Stimulated activated CD4-positive, alpha-beta T cell treated with anti-CD3 and anti-CD28 coated beads, Interleukin-2, amount 100 ng/mL, for 24 hours (primary cell): ENCODE measurements around the gene PSMD5.

Source experiments
- DNase-seq, 2 donors: peaks; one replicate each; pipeline ENCODE4 v3.0.0-alpha.2; 2020

PSMD5 gene

DNA sequence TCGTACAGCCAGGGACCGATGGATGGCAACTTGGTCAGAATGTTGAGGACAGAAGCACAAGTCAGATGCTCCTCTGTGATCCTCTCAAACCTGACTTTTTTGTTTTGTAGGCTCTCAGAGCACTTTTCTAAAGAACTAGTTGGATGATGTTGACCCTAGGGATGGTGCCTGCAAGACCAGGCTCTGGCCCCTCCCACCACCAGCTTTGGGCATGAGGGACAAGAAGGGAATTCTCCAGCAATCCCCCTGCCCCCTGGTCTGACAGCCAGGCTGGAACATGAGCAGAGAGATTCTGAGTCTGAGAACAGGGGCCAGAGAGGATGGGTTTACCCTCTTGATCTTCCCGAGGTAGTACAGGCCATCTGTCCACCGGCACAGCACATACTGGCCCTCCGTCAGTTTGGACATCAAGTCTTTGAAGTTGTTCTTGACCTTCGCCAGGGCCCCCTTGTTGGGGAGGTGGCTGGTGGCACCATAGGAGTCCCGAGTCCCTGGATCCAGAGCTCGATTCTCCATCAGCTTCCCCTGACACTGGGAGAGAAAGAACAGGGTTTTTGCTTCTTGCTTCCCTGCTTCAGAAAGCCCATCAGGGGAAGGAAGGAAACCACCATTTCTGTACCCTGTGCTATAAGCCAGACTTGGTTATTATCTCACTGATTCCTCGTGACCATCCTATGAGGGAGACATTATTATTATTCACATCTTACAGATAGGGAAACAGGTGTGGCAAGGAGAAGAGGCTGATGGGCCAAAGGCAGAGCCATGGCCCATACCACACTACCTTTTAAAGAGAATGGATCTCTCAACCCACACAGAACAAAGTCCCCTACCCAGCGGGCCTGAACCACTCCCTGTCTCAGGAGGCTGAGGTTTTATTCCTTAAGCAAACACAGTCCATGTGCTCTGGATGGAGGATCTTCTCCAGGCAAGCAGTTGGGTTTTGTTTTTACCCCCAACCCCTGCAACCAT is 31.8 kb upstream of the PSMD5 start:
- DNase-seq = no peak

DNA sequence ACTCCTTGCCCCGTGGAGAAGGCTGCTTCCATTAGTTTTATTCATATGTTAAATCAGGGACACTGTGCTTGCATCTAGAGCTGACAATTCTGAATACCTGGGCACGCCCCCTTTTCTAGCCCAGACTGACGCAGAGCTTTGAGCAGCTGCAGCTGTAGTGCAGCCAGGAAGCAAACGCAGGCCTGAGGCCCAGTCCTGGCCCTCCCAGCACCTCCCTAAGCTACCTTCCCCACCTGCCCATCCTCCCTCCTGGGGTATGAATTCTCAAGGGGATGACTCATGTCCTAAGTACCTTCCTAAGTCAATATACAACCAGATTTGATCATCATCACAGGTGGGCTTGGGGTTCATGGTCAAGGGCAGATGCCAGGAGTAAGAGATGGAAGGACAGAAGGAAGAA is 30.8 kb upstream of the PSMD5 start:
- DNase-seq = no peak

DNA sequence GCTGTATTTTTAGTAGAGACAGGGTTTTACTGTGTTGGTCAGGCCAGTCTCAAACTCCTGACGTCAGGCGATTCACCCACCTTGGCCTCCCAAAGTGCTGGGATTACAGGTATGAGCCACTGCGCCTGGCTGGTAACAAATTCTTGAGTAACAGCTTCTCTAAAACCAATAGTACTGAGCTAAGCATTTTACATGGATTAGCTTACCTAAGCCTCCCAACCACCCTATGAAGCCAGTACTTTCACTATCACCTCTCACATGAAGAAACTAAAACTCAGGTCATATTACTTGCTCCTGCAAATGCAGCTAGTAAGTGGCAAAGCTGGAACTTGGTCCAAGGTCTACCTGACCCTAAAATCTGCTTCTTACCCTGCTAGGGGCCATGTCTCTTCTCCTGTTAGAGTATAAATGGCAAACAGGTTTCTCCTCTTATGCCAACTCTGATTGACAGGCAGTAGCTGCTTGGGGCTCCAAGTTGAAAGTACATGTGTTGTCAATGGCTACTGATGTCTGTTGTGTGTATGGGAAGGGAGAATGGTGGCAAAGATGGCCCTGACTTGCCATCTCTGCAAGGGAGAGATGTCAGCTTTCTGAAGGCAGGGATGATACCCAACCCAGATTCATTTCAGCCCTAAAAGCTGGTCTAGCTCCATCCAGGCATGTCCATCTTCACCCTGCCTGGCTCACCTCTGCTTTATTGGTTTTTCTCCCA is 30.2 kb upstream of the PSMD5 start:
- no peak for DNase-seq

DNA sequence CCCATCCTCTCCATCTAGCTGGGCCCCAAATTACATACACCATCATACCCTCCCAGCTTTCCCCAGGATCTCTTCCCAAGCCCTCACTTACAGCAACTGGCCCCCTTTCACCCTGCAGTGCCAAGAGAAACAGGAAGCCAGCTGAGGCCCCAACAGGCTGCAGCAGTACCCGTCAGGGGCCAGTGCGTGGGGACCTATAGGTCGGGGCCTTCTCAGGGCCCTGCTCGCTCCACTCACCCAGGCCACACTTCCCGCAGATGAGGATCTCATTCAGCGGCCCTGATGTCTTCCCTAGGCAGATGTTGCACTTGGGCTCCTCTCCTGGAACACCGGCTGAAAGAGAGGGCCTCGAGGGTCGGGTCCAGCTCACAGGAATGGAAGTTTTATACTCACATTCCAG is 27.5 kb upstream of the PSMD5 start:
- no peak for DNase-seq

DNA sequence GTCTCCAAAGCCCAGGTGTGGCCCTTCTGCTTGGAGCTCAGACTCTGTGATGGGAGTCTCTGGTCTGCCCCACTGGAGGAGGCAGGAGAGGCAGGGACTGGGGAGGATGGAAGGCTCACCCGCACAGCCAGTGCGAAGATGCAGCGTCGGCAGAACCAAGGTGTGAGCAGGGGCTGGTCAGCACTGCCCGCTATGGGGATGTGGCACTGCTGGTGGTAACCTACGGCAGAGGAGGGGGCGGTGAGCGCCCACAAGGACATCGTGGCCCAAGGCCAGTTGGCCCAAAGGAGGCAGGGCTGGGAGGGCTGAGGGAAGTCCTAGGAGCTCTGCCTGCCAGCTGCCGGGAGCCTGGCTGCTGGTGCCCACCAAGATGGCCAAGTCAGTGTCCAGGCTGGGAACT is 27.0 kb upstream of the PSMD5 start:
- no peak for DNase-seq

DNA sequence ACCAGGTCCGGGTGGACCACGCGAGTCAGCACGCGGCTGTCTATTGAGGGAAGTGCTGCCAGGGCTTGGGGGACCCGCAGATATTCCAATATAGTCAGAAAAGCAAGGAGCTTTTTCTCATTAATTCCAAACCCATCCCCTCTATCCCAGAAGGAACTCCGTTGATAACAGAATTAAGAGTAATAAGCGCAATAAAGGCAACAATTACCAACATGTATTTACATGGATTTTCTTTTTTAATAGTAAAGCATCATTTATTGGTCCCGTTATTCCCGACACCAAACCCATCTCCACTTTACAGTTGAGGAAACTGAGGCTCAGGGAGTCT is 26.6 kb upstream of the PSMD5 start:
- DNase-seq = no peak

DNA sequence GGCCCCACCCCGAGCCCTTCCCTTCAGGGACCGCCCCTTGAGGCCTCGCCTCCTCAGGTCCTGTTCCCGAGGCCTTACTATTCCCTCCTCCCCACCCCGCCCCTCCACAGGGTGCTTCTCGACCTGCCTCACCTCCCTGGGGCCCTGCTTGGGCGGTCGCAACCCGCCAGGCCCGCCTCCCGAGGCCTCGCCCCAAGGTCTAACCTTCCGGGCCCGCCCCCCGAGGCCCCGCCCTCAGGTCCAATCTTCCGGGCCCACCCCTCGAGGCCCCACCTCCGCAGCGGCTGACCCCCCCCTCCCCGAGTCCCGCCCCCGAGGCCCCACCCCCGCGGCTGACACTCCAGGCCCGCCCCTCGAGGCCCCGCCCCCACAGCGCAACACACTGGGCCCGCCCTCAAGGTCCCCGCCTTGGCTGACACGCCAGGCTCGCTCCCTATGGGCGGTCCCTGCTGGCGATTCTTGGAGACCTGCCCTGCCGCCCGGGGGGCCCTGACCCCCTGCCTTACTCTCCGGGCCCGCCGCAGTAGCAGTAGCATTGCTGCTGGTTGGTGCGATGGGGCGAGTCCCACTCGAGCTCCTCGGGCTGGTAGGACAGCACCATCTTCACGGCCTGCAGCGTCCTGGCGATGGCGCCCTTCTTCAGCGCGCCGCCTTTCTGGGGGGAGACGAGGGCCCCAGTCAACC is 26.1 kb upstream of the PSMD5 start:
- peak; percentile 98 for DNase-seq

DNA sequence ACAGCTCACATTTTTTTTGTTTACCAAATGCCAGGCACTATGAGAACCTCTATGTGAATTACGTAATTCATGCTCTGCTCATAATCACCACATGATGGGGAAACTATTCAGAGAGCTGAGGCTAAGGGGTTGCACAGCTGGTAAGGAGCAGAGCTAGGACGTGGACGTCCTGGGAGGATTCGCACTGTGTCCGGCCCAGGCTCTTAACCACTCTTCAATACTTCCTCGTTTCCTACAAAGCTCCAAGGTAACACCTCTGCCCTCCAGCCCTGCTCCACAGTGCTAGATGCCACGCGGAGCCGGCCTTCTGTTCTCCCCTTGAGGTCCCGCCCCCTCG is 25.6 kb upstream of the PSMD5 start:
- DNase-seq = no peak

DNA sequence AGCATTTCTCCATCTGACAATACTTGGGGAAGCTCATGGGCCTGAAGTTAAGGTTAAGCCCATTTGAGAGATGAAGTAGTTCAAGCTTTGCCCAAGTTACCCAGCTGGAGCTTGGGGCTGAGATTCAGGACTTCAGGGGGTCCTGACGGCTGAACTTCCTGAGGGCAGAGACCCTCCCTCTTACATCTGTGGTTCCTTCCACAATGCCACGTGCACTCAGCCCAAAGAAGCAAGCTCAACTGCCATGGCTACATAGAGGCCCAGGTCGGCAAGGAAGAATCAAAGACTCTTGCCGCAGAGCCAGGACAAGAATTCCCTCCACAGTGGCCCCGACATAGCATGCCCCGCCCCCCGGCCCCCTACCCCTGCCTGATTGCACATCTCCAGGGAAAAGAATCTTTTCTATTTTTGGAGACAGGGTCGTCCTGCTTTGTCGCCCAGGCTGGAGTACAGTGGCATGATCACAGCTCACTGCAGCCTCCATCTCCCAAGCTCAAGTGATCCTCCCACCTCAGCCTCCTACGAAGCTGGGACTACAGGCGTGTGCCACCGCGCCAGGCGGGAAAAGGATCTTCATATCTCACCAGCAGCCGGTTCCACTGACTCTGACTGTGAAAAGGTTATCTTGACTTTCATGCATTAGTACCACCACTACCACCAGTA is 25.1 kb upstream of the PSMD5 start:
- DNase-seq = no peak

DNA sequence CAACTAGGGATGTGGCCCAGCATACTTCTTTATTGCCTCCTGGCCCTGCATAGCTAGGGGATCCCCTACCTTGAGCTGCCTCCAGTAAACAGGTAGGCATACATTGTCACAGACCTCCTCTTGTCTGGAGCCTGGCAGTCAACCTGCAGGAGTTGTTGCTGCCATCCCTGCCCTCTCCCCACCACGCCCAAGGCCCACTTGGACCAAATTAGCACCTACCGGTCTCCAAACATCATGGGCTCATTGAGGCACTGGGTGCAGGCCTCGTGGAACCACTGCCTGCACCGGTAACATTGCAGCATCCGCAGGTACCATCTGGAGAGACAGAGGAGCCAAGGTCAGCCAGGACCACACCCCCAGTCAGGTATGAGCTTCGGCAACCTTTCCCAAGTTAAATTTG is 23.9 kb upstream of the PSMD5 start:
- DNase-seq = no peak

DNA sequence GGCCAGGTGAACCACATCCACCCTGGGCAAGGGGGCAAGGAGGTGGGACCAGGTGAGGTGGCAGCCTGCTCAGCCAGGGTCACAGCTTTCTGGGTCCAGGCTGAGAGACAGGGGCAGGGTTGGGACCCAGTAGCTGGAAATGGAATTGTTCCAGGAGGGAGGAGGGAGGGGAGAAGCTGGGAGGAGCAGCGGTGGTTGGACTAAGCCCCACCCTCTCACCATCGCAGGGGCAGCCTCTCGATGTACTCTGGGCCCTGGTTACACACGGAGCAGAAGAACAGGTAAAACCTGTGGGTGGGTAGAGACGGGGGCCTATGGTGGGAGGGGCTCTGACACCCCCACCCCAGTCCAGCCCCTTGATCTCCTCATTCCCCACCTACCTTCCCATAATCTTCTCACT is 23.1 kb upstream of the PSMD5 start:
- no peak for DNase-seq

DNA sequence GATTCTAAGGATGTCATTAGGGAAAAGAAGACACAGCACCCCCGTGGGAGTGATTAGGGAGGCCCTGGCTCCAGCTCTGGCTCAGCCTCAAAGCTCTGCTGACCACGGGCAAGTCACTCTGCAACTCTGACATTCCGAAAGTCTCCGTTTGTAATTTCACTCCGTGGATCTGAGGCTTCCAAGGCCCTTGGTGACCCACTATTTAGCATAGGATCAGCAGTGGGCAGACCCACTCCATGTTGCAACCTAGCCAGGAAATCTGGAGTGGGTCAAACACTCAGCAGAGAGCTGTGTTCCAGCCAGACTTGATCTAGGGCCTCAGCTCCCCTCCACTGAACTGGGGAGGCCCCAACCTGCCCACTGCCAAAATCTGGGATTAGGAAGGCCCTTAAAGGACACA is 22.5 kb upstream of the PSMD5 start:
- DNase-seq = no peak

DNA sequence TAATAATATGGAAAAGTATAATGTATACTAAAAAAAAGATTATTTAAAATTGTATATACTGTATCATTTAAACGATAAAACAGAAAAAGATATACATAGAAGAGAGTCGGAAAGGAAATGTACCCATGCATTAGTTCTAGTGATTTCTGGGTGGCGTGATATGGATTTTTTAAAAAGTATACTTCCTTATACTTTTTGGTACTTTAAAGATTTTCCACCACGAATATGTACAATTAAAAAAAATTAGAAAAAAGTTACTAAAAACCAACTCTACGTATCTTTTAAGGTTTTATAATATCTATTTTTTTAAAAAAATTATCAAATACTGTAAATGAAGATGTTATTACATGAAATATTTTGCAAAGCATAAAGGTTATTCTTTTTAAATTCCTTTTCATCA is 22.0 kb upstream of the PSMD5 start:
- no peak for DNase-seq

DNA sequence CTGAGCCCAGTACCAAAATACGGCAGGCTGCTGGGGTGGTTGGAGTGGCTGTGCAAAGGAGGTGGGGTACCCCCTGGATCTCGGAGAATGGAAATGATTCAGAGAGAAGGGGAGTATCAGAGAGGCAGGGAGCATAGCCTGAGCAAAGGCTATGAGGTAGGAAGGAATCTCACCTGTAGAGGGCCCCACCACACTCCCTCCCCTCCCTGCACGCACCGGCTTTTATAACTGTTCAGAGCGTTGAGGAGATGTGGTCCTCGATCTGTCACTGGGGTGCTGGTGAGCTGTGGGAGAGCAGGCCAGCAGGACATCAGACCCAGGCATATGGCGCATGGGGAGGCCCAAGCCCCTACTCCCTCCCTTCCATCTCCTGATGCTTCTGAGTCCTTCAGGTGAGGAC is 21.1 kb upstream of the PSMD5 start:
- no peak for DNase-seq

DNA sequence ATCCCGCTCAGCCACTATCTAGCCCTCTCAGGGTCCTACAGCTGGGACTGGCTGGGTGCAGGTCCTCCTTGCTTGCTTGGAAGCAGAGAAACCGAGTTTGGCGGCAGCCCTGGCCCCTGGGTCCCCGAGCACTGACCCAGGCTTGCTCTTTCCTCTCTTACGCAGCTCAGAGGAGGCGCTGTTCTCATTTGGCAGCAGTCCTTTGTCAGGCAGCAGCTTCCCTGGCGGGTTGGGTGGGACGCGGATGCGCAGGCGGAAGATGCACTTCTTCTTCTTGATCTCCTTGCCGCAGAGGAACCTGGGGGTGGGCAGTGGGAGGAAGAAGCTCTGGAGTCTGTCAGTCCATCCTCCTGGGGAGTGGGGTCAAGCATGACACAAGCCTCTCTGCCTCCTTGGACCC is 19.7 kb upstream of the PSMD5 start:
- no peak for DNase-seq

DNA sequence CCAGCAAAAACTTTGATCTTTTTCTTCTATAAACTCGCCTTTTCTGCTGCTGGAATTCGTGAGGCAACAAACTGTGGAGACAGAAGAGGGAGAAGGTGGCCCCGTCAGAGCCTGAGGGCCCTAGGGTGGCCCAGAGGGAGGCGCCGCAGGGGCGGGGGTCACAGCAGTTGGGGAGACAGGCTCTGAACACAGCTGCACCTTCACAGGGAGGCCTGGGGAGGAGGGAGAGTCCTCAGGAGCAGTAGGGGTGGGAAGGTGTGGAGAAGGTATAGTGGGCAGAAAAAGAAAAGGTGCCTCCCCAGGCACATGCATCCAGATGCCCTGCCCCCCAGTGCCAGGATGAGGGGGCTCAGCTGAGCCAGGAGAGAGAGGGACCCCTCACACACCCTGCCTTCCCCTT is 19.2 kb upstream of the PSMD5 start:
- no peak for DNase-seq

DNA sequence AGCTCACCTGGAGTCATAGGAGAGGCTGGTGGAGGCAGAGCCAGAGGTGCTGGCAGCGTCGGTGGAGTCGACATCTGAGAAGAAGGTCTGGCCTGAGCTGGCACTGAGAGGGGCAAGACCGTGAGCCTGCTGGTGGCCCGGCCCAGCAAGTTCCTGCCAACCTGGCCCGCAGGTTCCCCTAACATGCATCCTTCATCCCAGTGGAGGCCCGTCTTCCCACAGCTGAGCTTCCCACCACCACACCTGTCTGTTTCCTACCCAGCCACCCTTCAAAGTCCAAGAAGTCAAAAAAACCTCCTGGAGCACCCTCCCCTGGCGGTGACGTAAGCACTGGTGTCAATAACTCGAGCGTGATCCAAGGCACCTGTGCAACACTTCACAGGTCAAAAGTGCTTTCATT is 17.4 kb upstream of the PSMD5 start:
- no peak for DNase-seq

DNA sequence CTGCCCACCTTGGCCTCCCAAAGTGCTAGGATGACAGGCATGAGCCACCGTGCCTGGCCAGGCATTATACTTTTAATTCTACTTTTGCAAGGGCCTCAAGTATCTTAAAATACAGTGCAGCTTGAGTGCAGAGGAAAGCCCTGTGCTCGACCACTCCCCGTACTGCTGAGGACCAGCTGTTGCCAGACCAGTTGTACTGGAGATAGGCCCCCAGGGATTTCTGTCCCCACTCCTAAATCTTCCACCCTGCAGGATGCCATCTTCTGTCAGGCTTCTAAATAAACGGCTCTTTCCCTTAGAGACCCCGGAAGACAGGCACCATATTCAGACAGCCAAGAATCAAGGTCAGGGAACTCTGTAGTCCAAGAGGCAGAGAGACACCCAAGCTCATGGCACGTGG is 16.6 kb upstream of the PSMD5 start:
- DNase-seq = no peak

DNA sequence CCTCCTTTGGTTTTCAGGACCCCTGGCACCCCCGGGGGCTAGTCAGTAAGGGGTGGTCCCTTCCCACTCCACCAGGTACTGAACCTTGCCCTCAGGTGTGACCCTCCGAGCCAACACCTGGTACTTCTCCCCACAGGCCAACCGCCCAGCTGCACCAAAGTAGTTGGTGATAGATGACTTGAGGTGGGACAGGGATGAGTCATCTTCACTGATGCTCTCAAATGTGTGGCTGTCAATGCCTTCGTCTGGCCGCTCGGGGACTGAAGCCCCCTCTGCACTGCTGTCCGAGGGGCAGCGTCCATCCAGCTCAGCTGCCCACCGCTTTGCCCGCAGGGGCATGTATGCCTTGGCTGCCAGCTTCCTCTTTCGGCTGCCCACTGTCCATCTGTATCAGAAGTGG is 15.2 kb upstream of the PSMD5 start:
- DNase-seq = no peak

DNA sequence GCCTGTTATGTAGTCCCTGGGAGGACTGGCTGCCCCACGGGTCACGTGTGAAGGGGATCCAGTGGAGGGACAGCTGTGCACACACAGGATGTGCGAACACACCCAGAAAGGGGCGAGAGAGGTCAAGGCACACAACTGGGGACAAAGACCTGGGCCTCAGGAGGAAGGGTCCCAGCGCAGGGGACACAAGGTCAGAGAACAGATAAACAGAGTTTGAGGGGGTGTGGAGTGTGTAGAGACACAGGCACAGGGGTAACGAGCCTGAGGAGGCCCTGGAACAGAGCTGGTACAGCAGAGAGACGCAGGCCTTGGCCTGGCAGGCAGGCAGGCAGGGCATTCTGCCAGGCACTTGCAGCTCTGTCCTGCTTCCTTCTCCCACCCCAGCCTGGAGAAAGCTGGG is 14.8 kb upstream of the PSMD5 start:
- DNase-seq = peak in 1 of 2 donors; percentile 13

DNA sequence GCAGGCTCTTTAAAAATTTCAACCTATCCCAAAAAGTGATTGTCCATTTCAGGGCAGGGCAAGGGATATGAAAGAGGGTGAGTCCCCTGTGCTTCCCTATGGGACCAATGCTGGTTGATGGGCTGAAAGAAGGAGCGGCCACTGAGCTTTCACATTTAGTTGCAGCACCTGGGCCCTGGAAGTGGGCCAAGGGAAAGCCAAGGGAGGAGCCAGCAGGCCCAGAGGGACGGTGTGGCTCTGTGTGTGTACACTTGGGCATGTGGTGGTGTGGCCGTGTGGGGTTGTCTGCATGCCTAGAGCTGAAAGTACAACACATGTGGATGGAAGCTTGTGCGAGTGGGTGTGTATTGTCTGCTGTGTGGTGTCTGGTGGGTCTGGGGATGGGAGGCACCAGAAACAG is 14.0 kb upstream of the PSMD5 start:
- peak in 1 of 2 donors; percentile 11 for DNase-seq

DNA sequence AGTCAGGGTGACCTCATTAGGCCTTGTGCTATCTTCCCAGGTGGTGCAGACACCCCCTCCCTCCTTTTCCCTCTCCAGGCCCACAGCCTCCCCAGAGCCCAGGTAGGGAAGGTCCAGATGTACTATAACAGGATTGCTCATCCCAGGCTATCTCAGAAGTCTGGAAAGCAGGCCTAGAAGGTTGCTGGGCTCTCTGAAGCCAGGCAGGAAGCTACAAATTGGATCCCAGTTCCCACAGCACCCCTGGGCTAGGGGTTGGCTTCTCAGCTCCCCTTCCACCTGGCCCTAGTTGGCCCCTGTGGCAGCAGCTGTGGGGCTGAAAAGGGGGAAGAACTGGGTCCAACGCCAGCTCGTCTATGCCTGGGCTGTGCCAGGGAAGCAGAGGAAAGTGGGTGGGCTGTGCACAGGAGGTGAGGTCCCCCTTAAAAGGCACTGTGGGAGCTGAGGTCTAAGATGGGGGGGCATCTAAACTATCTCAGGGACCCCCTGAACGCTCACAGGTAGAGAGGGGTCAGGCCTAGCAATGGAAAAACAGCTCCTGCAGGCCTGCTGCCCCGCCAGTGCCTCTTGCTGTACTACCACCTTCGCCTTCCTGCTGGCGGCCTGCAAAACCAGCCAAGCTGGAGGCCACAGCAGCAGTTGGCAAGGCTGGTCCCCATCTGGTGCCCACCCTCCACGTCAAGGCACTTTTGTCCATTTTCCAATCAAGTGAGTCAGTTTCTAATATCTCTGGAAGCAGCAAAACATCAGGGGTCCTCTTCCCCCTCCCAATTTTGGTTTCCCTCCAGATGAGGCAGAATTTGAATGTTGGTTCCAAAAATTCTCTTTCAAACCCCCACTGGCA is 13.3 kb upstream of the PSMD5 start:
- no peak for DNase-seq
